OCI-LY3 (cell line): ENCODE results near the gene CTSH.

Source experiments
- EZH2phosphoT487 ChIP-seq: fragments of 200-600 bp; shearing (Covaris generic); IDR thresholded peaks from 2 replicates; pipeline ENCODE4 v1.6.1; 2018; ENCODE audit warnings: antibody characterized with exemption, mixed run types, low read depth
- TF ChIP-seq, protein P1 (sequence below): fragments of 200-600, 300-600 bp; sonication (generic); IDR thresholded peaks from 2 replicates; pipeline ENCODE4 v1.5.1; 2014; ENCODE audit warnings: antibody characterized with exemption, low read length, low read depth

DNA sequence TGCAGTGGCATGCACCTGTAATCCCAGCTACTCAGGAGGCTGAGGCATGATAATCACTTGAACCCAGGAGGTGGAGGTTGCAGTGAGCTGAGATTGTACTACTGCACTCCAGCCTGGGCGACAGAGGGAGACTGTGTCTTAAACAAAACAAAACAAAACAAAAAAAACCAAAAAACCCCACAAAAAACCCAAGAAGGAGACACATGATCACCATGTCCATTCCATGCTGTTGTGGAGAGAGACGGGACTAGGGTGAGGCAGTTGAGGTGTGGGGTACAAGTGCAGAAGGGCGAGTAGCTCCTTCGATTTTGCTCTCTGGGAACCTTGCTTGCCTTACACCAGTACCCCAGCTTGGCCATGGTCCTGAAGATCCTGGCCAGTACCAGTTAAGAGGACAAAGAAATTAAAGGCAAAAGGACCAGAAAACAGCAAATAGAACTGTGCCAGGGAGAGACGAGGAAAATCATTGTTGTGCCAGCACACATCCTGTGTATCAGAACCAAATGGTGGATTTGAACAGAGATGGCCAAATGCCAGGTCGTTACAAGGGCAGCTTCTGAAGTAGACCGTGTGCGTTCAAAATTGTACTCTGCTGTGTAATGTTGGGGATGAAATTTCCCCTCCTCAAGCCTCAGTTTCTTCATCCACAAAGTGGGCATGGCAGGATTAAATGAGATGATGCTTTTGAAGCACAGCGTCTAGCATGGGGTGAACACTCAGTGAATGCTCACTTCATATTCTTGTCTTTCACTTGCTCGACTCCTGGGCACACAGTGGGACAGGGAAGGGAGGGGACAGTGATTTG, 42.9 kb upstream of the CTSH start:
- TF ChIP-seq, protein P1, sequence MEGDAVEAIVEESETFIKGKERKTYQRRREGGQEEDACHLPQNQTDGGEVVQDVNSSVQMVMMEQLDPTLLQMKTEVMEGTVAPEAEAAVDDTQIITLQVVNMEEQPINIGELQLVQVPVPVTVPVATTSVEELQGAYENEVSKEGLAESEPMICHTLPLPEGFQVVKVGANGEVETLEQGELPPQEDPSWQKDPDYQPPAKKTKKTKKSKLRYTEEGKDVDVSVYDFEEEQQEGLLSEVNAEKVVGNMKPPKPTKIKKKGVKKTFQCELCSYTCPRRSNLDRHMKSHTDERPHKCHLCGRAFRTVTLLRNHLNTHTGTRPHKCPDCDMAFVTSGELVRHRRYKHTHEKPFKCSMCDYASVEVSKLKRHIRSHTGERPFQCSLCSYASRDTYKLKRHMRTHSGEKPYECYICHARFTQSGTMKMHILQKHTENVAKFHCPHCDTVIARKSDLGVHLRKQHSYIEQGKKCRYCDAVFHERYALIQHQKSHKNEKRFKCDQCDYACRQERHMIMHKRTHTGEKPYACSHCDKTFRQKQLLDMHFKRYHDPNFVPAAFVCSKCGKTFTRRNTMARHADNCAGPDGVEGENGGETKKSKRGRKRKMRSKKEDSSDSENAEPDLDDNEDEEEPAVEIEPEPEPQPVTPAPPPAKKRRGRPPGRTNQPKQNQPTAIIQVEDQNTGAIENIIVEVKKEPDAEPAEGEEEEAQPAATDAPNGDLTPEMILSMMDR, result no peak
- TF ChIP-seq EZH2phosphoT487, result no peak
